Measurements from ENCODE around the gene ZNF672. TPM values are rescaled to one million over a fixed set of nuclear protein-coding genes. Genes with fewer than 3 reads are reported as not detected.

Gene ZNF672
- total and polyA plus RNA-seq, 12 donors: 16.1 to 44.4 (median 36.7) TPM

GRCh38 chr1:248834343-248834940, 3.6 kb upstream of the ZNF672 start:
- no peak for TF ChIP-seq CTCF (IDR thresholded peaks at IDR 0.05)
- H3K9me3 ChIP-seq: no peaks in the 10 kb centered on the region
- WGBS, 2 donors: 51 to 52% methylated on average over 7 of the region's 7 CpGs
- H3K36me3 ChIP-seq: no peaks in the 10 kb centered on the region
- H3K4me1 ChIP-seq: peaks cover 4 to 22% (median 11%) of the 10 kb centered on the region in 9 donors
- H3K27me3 ChIP-seq: no peaks in the 10 kb centered on the region
- ATAC-seq: no peak
- H3K4me3 ChIP-seq: no peak overlapping the region
- DNase-seq: no peak
- intact Hi-C loops (cut with DNase I): no loop called here
- peak overlapping the region in 1 of 10 donors; percentile 3 for H3K27ac ChIP-seq

- no peaks in the 10 kb centered on the region for H3K27me3 ChIP-seq
- H3K4me3 ChIP-seq: peak overlapping the region; percentile 42 to 97 (median 88)
- H3K36me3 ChIP-seq: no peaks in the 10 kb centered on the region
- H3K27ac ChIP-seq: peak overlapping the region; percentile 98 to 100 (median 100)
- WGBS, 2 donors: 51 to 52% methylated on average over 11 of the region's 11 CpGs
- no peak for DNase-seq
- intact Hi-C loops (cut with DNase I): no loop called here
- TF ChIP-seq CTCF (IDR thresholded peaks at IDR 0.05): no peak
- ATAC-seq: no peak
- H3K9me3 ChIP-seq: no peaks in the 10 kb centered on the region
- H3K4me1 ChIP-seq: peaks cover 11 to 49% (median 36%) of the 10 kb centered on the region in 9 donors
Measured at GRCh38 chr1:248837045-248837780, 811 bp upstream of the ZNF672 start.

DNA sequence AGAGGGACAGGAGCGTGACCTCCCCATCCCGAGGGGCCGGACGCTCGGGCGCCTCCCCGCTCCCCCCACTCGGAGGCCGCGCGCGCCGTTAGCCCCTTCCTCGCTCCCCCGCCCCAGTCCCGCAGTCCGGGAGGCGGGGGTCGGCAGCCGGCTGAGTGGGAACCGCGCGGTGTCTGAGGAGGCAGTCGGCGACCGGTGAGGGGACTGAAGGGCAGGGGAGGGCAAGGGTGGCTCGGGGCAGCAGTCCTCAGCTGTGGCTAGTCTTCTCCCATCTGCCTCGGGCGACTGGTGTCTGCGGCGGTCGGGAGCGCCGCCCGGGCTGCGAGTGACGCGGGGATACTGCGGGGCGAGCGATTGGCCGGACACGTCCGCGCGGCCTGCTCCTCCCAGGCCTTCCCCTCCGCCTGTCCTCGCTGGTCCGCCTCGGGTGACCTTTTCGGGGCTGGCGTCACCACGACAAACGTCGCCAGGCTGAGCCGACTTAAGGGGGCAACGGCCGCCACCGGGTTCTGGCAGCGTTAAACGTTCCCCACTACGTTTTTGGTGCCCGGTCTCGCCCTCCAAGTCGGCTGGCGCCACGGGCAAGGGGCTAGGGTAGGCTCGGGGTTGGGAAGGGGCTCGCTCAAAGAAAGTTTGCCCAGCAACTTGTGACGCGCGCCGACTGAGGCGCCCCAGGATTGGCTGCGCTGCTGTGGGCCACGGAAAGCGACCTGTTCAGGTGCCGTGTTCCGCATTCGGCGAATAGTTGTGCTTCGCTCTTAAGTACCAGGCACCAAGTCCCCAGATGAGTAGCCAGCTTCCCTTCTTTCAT, 538 bp downstream of the ZNF672 start:
- DNase-seq (peak; percentile 93), ATAC-seq (peak; percentile 87 to 94 (median 88))
- no peak for TF ChIP-seq CTCF (IDR thresholded peaks at IDR 0.05)
- Histone ChIP-seq H3K4me1 (peaks cover 11 to 60% (median 48%) of the 10 kb centered on the region in 9 donors), H3K27me3 (no peaks in the 10 kb centered on the region), H3K9me3 (no peaks in the 10 kb centered on the region), H3K4me3 (peak overlapping the region; percentile 74 to 97 (median 88)), H3K36me3 (peaks cover 0 to 8% (median 0%) of the 10 kb centered on the region in 9 donors), H3K27ac (peak overlapping the region; percentile 98 to 100 (median 100))
- 0% methylated on average over 74 to 82 of the region's 82 CpGs for WGBS, 2 donors
- intact Hi-C loops (cut with DNase I): loop anchor here in 6 of 10 donors (1.0 to 2.0 kb wide), 5 partner anchors 12 to 68 kb away; partner anchors contain the start of genes PGBD2 (in 2 of the 6) and ZNF692 (in 2 of the 6)

DNA sequence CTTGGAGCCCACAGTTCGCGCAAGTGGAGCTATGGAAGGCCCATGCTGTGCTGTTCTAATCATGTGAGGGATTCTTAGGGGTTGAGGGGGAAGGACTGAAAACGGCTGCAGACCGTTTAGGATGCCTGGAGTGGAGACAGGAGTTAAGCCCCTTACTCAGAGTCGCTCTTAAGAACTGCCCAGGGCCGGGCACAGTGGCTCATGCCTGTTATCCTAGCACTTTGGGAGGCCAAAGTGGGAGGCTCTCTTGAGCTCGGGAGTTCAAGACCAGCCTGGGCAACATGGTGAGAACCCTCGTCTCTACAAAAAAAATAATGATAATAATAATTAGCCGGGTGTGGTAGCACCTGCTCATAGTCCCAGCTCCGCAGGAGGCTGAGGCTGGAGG, 1.1 kb downstream of the ZNF672 start:
- peaks cover 0 to 9% (median 0%) of the 10 kb centered on the region in 9 donors for H3K36me3 ChIP-seq
- intact Hi-C loops (cut with DNase I): loop anchor here in 3 of 10 donors (1.0 to 2.0 kb wide), 2 partner anchors 19 to 20 kb away; partner anchors contain the start of gene ZNF692 (in 1 of the 3)
- peak in 2 of 8 donors; percentile 0 to 1 for ATAC-seq
- H3K4me3 ChIP-seq: peak overlapping the region; percentile 74 to 97 (median 88)
- peaks cover 11 to 61% (median 53%) of the 10 kb centered on the region in 9 donors for H3K4me1 ChIP-seq
- 14 to 18% methylated on average over 10 of the region's 10 CpGs for WGBS, 2 donors
- H3K27me3 ChIP-seq: no peaks in the 10 kb centered on the region
- peak overlapping the region; percentile 98 to 100 (median 100) for H3K27ac ChIP-seq
- TF ChIP-seq CTCF (IDR thresholded peaks at IDR 0.05): no peak
- DNase-seq: no peak
- H3K9me3 ChIP-seq: no peaks in the 10 kb centered on the region
